ENCODE data around the gene CCDC122. TPM values are rescaled to one million over a fixed set of nuclear protein-coding genes. Genes with fewer than 3 reads are reported as not detected.

Gene CCDC122
- 4.0 TPM for total RNA-seq

DNA sequence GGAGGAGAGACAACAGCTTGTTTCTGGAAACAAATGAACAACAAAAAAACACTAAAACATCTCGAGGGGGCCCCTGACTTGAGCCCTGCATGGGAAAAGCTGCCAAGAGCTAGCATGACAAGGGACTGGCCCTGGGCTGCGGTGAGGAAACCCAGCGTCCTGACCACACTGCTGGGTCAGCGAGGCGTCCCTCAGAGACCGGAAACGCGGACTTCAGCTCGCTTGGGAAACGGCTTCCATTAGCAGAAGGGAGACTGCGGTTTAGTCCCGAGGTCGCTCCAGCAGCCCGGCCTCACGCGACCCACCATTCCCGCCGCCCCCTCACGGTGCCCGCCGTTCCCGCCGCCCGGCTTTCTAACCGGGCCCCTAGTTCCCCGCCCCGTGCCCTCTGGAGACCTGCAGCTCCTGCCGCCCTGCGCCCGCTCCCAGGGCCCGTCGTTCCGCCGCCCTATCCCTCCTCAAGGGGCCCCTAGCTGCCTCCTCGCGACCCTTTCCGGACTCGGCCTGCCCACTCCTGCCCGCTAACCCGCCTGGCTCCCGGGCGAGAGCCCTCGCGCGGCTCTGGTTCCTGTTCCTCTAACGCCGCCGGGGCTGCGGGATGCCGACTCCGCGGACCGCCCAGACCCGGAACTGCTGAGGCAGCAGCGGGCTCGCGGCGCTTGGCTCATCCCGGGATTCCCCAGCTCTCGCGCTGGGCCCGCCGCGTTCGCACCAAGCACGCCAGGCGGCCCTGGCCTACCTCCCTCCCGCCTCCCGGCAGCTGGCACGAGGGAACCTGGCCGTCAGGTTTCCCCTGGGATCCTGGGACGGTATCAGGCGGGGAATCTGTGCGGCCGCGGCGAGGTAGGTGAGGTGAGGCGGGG lies at the start of gene CCDC122:
Gene CCDC122, minus strand, starts transcription at position 849 of the 863 bp plus-strand sequence. CDS start 10,364 bp downstream, outside the sequence.

DNA sequence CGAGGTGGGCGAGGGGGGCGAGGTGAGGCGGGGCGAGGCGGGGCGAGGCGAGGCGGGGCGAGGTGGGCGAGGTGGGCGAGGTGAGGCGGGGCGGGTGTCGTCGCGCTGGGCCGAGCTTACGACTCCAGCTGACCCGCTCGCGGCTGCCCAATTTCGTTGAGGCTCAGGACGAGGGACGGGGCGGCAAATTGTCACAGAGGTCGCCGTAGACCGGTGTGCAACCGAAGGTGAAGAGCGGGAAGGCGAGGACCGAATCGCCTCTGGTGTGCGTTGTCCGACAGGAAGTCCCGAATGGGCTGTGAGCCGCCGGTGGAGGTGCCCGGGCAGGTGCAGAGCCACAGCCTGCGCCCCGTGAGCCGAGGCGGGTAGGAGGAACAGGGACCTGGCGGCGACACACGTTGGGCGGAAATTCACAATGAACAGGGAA lies 228 bp upstream of the CCDC122 start, which contains the start of gene LACC1:
Gene LACC1, plus strand, starts transcription at position 150 of the 427 bp plus-strand sequence. CDS start 1,082 bp downstream, outside the sequence.

DNA sequence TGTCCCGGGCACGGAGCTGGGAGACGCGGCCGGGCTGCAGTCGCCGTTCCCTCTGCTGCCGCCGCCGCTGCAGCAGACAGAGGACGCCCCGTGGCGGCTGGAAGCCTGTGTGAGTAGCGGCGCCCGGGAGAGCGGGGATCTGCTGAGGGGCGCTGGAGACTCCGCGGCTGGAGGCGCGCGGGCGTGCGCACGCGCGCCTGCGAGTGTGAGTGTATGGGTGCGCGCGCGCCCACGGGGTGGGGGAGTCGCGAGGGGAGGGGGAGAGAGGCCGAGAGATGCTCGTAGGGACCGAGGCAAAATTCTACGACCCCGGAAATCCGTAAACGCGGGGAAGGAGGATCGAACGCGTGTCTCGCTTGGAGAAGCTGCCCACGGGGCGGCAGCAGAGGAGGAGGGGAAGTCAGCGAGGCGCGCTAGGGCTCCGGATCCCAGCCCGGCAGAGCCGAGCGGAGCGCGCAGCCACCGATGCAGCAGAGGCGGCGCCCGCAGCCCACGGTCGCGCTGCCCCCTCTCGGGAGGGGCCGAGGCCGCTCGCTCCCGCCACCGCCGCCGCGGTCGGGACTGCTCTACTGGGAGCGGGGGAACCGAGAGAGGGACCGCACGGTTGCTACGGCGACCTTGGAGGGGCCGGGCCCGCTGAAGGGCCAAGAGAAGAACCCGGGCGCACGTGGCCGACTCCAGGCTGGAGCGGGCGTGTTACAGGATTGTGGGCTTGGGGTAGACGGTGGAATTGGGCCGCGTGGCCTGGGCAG lies 92.6 kb downstream of the CCDC122 start, which contains the start of gene ENOX1:
Gene ENOX1, minus strand, starts transcription at position 207 of the 752 bp plus-strand sequence.

Small RNAs within 50 kb of the gene (small RNA-seq; reads per million reads assigned to genes)
- gene AL162713.1 (ENCODE audit: low replicate concordance), result not detected

Other genes with a start within 250 kb of the CCDC122 start
- 10.1 TPM for gene ENOX1, start 92.8 kb downstream of the CCDC122 start, total RNA-seq
- gene LACC1, start 164 bp upstream of the CCDC122 start, total RNA-seq, result 2.3 TPM